ENCODE measurements around the gene AMHR2. TPM values are rescaled to one million over a fixed set of nuclear protein-coding genes. Genes with fewer than 3 reads are reported as not detected.
A peak's percentile ranks its signal among the peaks of the same experiment; 100 is the strongest.

Gene AMHR2
- total and polyA plus RNA-seq, 2 experiments from 2014 or later, result 0.24 TPM; not detected in 1

DNA sequence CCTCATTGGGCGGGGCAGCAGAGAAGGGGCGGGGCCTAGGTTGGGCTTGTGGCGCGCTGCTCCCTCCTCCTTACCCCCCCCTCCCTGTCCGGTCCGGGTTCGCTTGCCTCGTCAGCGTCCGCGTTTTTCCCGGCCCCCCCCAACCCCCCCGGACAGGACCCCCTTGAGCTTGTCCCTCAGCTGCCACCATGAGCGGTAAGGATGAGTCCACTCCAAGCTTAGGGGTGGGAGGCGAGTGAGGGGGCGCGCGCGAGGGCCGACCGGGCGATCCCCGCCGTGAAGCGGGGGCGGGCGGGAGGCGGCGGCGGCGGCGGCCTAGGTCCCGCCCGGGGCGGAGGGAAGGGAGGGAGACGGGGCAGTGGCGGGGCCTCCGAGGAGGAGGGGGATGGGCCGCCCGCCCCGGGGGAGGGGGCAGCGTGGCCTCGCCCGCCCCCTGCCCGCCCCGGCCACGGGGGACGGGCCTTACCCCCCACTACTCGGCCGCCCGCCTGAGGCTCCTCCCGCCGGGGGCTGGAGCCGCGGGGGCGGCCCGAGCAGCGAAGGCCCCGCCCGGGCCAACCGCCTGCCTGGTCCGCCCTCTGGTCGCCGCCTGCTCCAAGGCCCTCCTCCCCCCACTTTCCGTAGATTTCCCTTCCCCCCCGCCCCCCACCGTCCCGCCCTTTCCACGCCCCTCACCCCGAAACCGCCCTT lies 43.4 kb upstream of the AMHR2 start, which contains the start of gene SP1:
TSS of gene SP1 (plus strand) at position 73 of the 690 bp plus-strand sequence. CDS start at position 189, 116 bp downstream.
- no peaks in the 10 kb centered on the region for H3K27me3 ChIP-seq (ENCODE audit: insufficient read depth)
- ATAC-seq, result peak; percentile 21
- H3K36me3 ChIP-seq (ENCODE audit: insufficient read depth), result peaks cover 20% of the 10 kb centered on the region; the same call in 1 of the 2 replicates
- Mint-ChIP-seq H3K36me3 (ENCODE audit: low read depth) (peaks cover 41% of the 10 kb centered on the region), H3K4me3 (peak within 1 kb of the TSS; percentile 90), H3K4me1 (peaks cover 29% of the 10 kb centered on the region), H3K27me3 (ENCODE audit: insufficient read depth, low read depth, poor library complexity) (peaks cover 4% of the 10 kb centered on the region), H3K9me3 (no peaks in the 10 kb centered on the region; the same call in 1 of the 3 replicates), H3K27ac (peak within 1 kb of the TSS; percentile 99)
- DNase-seq (ENCODE audit: low spot score), result peak; percentile 93
- H4K20me1 ChIP-seq (replicated peaks; ENCODE audit: insufficient read depth), result no peaks in the 10 kb centered on the region; the same call in 1 of the 2 replicates
- no peak within 1 kb of the TSS for H2AFZ ChIP-seq
- H3F3A ChIP-seq (replicated peaks; ENCODE audit: low read depth), result 0 out of 2 replicates have a peak, but pooled peaks cover 6% of the 10 kb centered on the region
- H3K4me3 ChIP-seq, result peak within 1 kb of the TSS; percentile 66
- peaks cover 16% of the 10 kb centered on the region for H3K4me1 ChIP-seq (ENCODE audit: insufficient read depth)
- peak within 1 kb of the TSS; percentile 99 for H3K27ac ChIP-seq (ENCODE audit: low read depth)
- no peaks in the 10 kb centered on the region for H3K9me2 ChIP-seq (ENCODE audit: insufficient read depth)
- peaks cover 42% of the 10 kb centered on the region for H3K79me2 ChIP-seq (replicated peaks; ENCODE audit: insufficient read depth)
- TF ChIP-seq NANOG (IDR thresholded peaks at IDR 0.05; ENCODE audit: borderline replicate concordance) (no peak), POLR2AphosphoS5 (IDR thresholded peaks at IDR 0.05; ENCODE audit: low read depth) (peak; percentile 42)
- H3K4me2 ChIP-seq, result peak within 1 kb of the TSS; percentile 86

DNA sequence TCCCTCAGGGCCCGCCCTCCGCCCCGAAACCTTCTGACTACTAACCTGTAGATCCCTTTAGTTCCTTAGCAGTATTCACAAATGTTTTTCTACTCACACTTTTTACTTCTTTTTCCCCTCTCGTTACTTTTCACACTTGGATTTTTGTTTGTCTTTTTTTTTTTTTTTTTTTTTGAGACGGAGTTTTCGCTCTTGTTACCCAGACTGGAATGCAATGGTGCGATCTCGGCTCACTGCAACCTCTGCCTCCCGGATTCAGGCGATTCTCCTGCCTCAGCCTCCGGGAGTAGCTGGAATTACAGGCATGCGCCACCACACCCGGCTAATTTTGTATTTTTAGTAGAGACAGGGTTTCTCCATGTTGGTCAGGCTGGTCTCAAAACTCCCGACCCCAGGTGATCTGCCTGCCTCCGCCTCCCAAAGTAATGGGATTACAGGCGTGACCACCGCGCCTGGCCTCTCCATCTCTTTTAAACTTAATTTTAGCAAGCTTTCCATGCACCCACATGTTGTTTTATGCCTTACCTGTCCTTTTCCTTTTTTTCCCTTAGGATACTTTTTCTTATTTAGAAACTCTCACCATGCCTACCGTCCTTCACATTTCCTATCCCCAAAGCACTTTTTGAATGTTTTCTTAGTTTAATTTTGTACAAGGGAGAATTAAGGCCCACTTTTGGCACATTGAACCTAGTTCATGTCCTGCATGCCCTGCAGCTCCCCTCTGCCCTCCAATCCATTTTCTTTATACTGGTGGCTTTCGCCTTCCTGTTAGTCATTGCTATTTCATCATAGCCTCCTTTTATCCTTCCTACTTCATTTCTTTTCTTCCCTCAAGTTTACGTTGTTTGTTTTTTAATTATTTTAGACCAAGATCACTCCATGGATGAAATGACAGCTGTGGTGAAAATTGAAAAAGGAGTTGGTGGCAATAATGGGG lies 42.6 kb upstream of the AMHR2 start:
- Histone ChIP-seq H3K4me2 (peak overlapping the region; percentile 86), H3K27me3 (ENCODE audit: insufficient read depth) (no peaks in the 10 kb centered on the region), H3F3A (replicated peaks; ENCODE audit: low read depth) (0 out of 2 replicates have a peak, but pooled peaks cover 6% of the 10 kb centered on the region), H3K79me2 (replicated peaks; ENCODE audit: insufficient read depth) (peaks cover 50% of the 10 kb centered on the region), H3K9me2 (ENCODE audit: insufficient read depth) (no peaks in the 10 kb centered on the region), H3K4me3 (peak overlapping the region; percentile 66), H3K27ac (ENCODE audit: low read depth) (peak overlapping the region; percentile 99), H2AFZ (no peak overlapping the region), H3K36me3 (ENCODE audit: insufficient read depth) (peaks cover 22% of the 10 kb centered on the region; the same call in 1 of the 2 replicates), H4K20me1 (replicated peaks; ENCODE audit: insufficient read depth) (peaks cover 7% of the 10 kb centered on the region), H3K4me1 (ENCODE audit: insufficient read depth) (peaks cover 16% of the 10 kb centered on the region)
- DNase-seq (ENCODE audit: low spot score) (peak; percentile 45), ATAC-seq (no peak)
- Mint-ChIP-seq H3K36me3 (ENCODE audit: low read depth) (peaks cover 44% of the 10 kb centered on the region), H3K4me1 (peaks cover 29% of the 10 kb centered on the region), H3K9me3 (no peaks in the 10 kb centered on the region; the same call in 1 of the 3 replicates), H3K4me3 (peak overlapping the region; percentile 90), H3K27me3 (ENCODE audit: insufficient read depth, low read depth, poor library complexity) (peaks cover 2% of the 10 kb centered on the region), H3K27ac (peak overlapping the region; percentile 99)
- TF ChIP-seq POLR2AphosphoS5 (IDR thresholded peaks at IDR 0.05; ENCODE audit: low read depth) (no peak), NANOG (IDR thresholded peaks at IDR 0.05; ENCODE audit: borderline replicate concordance) (no peak), JUNB (IDR thresholded peaks at IDR 0.05; ENCODE audit: unreplicated experiment) (no peak)
- TF ChIP-seq, protein P1, sequence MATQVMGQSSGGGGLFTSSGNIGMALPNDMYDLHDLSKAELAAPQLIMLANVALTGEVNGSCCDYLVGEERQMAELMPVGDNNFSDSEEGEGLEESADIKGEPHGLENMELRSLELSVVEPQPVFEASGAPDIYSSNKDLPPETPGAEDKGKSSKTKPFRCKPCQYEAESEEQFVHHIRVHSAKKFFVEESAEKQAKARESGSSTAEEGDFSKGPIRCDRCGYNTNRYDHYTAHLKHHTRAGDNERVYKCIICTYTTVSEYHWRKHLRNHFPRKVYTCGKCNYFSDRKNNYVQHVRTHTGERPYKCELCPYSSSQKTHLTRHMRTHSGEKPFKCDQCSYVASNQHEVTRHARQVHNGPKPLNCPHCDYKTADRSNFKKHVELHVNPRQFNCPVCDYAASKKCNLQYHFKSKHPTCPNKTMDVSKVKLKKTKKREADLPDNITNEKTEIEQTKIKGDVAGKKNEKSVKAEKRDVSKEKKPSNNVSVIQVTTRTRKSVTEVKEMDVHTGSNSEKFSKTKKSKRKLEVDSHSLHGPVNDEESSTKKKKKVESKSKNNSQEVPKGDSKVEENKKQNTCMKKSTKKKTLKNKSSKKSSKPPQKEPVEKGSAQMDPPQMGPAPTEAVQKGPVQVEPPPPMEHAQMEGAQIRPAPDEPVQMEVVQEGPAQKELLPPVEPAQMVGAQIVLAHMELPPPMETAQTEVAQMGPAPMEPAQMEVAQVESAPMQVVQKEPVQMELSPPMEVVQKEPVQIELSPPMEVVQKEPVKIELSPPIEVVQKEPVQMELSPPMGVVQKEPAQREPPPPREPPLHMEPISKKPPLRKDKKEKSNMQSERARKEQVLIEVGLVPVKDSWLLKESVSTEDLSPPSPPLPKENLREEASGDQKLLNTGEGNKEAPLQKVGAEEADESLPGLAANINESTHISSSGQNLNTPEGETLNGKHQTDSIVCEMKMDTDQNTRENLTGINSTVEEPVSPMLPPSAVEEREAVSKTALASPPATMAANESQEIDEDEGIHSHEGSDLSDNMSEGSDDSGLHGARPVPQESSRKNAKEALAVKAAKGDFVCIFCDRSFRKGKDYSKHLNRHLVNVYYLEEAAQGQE (IDR thresholded peaks at IDR 0.05; ENCODE audit: unreplicated experiment), result no peak
- TF ChIP-seq, protein P2, sequence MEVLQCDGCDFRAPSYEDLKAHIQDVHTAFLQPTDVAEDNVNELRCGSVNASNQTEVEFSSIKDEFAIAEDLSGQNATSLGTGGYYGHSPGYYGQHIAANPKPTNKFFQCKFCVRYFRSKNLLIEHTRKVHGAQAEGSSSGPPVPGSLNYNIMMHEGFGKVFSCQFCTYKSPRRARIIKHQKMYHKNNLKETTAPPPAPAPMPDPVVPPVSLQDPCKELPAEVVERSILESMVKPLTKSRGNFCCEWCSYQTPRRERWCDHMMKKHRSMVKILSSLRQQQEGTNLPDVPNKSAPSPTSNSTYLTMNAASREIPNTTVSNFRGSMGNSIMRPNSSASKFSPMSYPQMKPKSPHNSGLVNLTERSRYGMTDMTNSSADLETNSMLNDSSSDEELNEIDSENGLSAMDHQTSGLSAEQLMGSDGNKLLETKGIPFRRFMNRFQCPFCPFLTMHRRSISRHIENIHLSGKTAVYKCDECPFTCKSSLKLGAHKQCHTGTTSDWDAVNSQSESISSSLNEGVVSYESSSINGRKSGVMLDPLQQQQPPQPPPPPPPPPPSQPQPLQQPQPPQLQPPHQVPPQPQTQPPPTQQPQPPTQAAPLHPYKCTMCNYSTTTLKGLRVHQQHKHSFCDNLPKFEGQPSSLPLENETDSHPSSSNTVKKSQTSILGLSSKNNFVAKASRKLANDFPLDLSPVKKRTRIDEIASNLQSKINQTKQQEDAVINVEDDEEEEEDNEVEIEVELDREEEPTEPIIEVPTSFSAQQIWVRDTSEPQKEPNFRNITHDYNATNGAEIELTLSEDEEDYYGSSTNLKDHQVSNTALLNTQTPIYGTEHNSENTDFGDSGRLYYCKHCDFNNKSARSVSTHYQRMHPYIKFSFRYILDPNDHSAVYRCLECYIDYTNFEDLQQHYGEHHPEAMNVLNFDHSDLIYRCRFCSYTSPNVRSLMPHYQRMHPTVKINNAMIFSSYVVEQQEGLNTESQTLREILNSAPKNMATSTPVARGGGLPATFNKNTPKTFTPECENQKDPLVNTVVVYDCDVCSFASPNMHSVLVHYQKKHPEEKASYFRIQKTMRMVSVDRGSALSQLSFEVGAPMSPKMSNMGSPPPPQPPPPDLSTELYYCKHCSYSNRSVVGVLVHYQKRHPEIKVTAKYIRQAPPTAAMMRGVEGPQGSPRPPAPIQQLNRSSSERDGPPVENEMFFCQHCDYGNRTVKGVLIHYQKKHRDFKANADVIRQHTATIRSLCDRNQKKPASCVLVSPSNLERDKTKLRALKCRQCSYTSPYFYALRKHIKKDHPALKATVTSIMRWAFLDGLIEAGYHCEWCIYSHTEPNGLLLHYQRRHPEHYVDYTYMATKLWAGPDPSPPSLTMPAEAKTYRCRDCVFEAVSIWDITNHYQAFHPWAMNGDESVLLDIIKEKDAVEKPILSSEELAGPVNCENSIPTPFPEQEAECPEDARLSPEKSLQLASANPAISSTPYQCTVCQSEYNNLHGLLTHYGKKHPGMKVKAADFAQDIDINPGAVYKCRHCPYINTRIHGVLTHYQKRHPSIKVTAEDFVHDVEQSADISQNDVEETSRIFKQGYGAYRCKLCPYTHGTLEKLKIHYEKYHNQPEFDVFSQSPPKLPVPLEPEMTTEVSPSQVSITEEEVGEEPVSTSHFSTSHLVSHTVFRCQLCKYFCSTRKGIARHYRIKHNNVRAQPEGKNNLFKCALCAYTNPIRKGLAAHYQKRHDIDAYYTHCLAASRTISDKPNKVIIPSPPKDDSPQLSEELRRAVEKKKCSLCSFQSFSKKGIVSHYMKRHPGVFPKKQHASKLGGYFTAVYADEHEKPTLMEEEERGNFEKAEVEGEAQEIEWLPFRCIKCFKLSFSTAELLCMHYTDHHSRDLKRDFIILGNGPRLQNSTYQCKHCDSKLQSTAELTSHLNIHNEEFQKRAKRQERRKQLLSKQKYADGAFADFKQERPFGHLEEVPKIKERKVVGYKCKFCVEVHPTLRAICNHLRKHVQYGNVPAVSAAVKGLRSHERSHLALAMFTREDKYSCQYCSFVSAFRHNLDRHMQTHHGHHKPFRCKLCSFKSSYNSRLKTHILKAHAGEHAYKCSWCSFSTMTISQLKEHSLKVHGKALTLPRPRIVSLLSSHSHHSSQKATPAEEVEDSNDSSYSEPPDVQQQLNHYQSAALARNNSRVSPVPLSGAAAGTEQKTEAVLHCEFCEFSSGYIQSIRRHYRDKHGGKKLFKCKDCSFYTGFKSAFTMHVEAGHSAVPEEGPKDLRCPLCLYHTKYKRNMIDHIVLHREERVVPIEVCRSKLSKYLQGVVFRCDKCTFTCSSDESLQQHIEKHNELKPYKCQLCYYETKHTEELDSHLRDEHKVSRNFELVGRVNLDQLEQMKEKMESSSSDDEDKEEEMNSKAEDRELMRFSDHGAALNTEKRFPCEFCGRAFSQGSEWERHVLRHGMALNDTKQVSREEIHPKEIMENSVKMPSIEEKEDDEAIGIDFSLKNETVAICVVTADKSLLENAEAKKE (CRISPR knock-in tag; IDR thresholded peaks at IDR 0.05), result no peak
- TF ChIP-seq, protein P3, sequence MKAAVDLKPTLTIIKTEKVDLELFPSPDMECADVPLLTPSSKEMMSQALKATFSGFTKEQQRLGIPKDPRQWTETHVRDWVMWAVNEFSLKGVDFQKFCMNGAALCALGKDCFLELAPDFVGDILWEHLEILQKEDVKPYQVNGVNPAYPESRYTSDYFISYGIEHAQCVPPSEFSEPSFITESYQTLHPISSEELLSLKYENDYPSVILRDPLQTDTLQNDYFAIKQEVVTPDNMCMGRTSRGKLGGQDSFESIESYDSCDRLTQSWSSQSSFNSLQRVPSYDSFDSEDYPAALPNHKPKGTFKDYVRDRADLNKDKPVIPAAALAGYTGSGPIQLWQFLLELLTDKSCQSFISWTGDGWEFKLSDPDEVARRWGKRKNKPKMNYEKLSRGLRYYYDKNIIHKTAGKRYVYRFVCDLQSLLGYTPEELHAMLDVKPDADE (IDR thresholded peaks at IDR 0.05), result no peak
